SK-N-SH treated with all-trans-retinoic acid at 6 μM for 48 hours (cell line): ENCODE measurements around the gene SNX18.

Experiments
- ARNTL ChIP-seq: fragments of 450-650 bp; formaldehyde crosslinking; IDR thresholded peaks from 2 replicates; pipeline ENCODE4 v1.5.0; 2020; ENCODE audit warnings: low read depth, mild to moderate bottlenecking, moderate library complexity, borderline replicate concordance
- CSDC2 ChIP-seq: fragments of 250-450 bp; sonication (Bioruptor Pico); IDR thresholded peaks from 2 replicates; pipeline ENCODE4 v1.5.0; 2020; ENCODE audit warnings: mild to moderate bottlenecking, moderate library complexity
- ESRRG ChIP-seq: fragments of 250-450 bp; sonication (Bioruptor Pico); IDR thresholded peaks from 2 replicates; pipeline ENCODE4 v1.6.1; 2021; ENCODE audit warnings: mild to moderate bottlenecking
- OSR1 ChIP-seq: fragments of 250-450 bp; sonication (Bioruptor Pico); IDR thresholded peaks from 2 replicates; pipeline ENCODE4 v1.8.0; 2022; ENCODE audit warnings: moderate library complexity, mild to moderate bottlenecking, inconsistent platforms
- RARB ChIP-seq: fragments of 250-450 bp; sonication (Bioruptor Pico); IDR thresholded peaks from 2 replicates; pipeline ENCODE4 v1.8.0; 2021; ENCODE audit warnings: mild to moderate bottlenecking, moderate library complexity
- TCF4 ChIP-seq: fragments of 250-450 bp; sonication (Bioruptor Pico); IDR thresholded peaks from 2 replicates; pipeline ENCODE4 v1.8.0; 2021; ENCODE audit warnings: mild to moderate bottlenecking, moderate library complexity, borderline replicate concordance
- ZNF70 ChIP-seq: fragments of 450-650 bp; formaldehyde crosslinking; IDR thresholded peaks from 2 replicates; pipeline ENCODE4 v1.5.0; 2020; ENCODE audit warnings: mild to moderate bottlenecking, moderate library complexity
- ZNF8 ChIP-seq: fragments of 450-650 bp; formaldehyde crosslinking; IDR thresholded peaks from 2 replicates; pipeline ENCODE4 v1.5.0; 2020; ENCODE audit warnings: mild to moderate bottlenecking, moderate library complexity
- TF ChIP-seq, protein P1 (sequence below): fragments of 250-450 bp; sonication (Bioruptor Pico); IDR thresholded peaks from 2 replicates; pipeline ENCODE4 v1.8.0; 2020; ENCODE audit warnings: mild to moderate bottlenecking, moderate library complexity, borderline replicate concordance

DNA sequence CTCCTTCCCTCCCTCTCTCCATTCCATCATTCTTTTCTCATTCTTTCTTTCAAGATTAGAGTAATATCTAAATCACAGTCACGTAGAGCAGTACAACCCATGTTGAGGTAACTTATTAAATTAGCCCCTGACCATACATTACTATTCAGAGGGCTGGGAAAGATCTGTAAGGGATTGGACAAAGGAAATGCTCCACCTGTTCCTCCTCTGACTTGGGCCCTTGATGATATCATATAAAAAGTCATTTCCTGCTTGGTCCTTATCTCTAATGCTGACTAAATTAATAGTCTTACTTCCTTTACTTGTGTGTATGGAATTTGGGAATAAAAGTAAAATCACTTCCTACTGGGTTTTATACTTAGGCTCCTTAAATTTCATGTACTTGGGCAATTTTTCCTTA lies 40.8 kb downstream of the SNX18 start:
- TF ChIP-seq ARNTL (CRISPR knock-in tag), result no peak
- TF ChIP-seq TCF4 (CRISPR knock-in tag), result no peak
- TF ChIP-seq ESRRG (CRISPR knock-in tag), result no peak
- no peak for TF ChIP-seq ZNF8
- TF ChIP-seq OSR1 (CRISPR knock-in tag), result no peak
- no peak for TF ChIP-seq ZNF70 (CRISPR knock-in tag)
- no peak for TF ChIP-seq RARB
- TF ChIP-seq, protein P1, sequence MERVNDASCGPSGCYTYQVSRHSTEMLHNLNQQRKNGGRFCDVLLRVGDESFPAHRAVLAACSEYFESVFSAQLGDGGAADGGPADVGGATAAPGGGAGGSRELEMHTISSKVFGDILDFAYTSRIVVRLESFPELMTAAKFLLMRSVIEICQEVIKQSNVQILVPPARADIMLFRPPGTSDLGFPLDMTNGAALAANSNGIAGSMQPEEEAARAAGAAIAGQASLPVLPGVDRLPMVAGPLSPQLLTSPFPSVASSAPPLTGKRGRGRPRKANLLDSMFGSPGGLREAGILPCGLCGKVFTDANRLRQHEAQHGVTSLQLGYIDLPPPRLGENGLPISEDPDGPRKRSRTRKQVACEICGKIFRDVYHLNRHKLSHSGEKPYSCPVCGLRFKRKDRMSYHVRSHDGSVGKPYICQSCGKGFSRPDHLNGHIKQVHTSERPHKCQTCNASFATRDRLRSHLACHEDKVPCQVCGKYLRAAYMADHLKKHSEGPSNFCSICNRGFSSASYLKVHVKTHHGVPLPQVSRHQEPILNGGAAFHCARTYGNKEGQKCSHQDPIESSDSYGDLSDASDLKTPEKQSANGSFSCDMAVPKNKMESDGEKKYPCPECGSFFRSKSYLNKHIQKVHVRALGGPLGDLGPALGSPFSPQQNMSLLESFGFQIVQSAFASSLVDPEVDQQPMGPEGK (CRISPR knock-in tag), result no peak
- no peak for TF ChIP-seq CSDC2 (CRISPR knock-in tag)
